NT2/D1 (cell line): ENCODE results near the gene CEP135.

Source experiments
- DNase-seq: peaks from one replicate; pipeline ENCODE4 v3.0.0-alpha.2; 2011; ENCODE audit warnings: low read depth, low spot score
- H3K27me3 ChIP-seq: 2 replicates; pipeline ENCODE4 v1.6.0; 2011; ENCODE audit warnings: mild to moderate bottlenecking; ENCODE audit not compliant: insufficient read length, insufficient read depth
- H3K36me3 ChIP-seq: 2 replicates; pipeline ENCODE4 v1.6.1; 2011; ENCODE audit warnings: mild to moderate bottlenecking, low read length, mixed read lengths; ENCODE audit not compliant: insufficient read depth, insufficient read length
- H3K4me1 ChIP-seq: 2 replicates; pipeline ENCODE4 v1.5.1; 2011; ENCODE audit not compliant: insufficient read depth, insufficient read length
- H3K4me3 ChIP-seq: 2 replicates; pipeline ENCODE4 v1.5.1; 2011; ENCODE audit warnings: low read depth; ENCODE audit not compliant: insufficient read length
- H3K9ac ChIP-seq: 2 replicates; pipeline ENCODE4 v1.6.0; 2011; ENCODE audit warnings: low read depth; ENCODE audit not compliant: insufficient read length
- H3K9me3 ChIP-seq: 2 replicates; pipeline ENCODE4 v1.5.1; 2011; ENCODE audit warnings: mild to moderate bottlenecking, low read length; ENCODE audit not compliant: insufficient read depth
- SUZ12 ChIP-seq: IDR thresholded peaks from 2 replicates; pipeline ENCODE4 v1.6.1; 2011; ENCODE audit not compliant: insufficient read length, insufficient read depth; ENCODE audit errors: extremely low read depth
- YY1 ChIP-seq: IDR thresholded peaks from 2 replicates; pipeline ENCODE4 v1.6.1; 2011; ENCODE audit not compliant: insufficient read length, insufficient read depth
- ZNF274 ChIP-seq: IDR thresholded peaks from 2 replicates; pipeline ENCODE4 v1.6.1; 2011; ENCODE audit warnings: mild to moderate bottlenecking, low read depth, low read length

The CEP135 gene

DNA sequence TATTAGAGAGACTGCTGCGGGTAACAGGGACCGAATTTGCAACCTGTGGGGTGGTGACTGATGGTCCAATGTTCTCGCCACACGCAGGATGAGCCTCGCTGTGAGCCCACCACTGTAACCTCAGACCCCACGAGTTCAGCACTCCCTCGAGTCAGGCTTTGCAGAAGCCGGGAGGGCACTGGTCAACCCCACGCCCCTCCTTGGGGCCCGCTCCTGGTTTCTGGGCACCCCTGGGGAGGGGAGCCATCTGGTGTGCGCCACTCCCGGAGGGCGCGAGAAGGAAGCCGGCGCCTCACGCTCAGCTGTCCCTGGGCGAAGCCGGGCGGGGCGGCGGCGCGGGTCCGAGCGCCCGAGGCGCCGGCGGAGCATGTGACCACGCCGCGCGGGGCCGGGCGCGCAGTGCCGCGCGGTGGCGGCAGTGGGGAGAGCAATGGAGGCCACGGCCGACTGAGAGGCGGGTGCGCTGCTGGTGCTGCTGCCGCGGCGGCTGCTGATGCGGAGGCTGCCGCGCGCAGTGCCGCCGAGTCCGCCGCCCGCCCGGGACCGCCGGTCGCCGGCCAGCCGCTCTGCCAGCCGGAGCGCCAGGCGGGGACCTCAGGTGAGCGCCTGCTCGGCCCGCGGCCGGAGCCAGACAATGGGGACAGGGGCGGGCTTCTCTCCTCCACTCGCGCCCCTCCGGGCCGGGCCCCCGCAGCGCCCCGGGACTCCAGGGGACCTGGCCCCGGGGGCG is 100.1 kb downstream of the CEP135 start:
- Histone ChIP-seq H3K27me3 (no peaks in the 10 kb centered on the region), H3K4me1 (no peaks in the 10 kb centered on the region), H3K4me3 (peak overlapping the region; percentile 66), H3K9me3 (no peaks in the 10 kb centered on the region), H3K36me3 (no peaks in the 10 kb centered on the region), H3K9ac (peak overlapping the region; percentile 84)
- peak; percentile 11 for DNase-seq
- TF ChIP-seq ZNF274 (no peak), SUZ12 (no peak)

DNA sequence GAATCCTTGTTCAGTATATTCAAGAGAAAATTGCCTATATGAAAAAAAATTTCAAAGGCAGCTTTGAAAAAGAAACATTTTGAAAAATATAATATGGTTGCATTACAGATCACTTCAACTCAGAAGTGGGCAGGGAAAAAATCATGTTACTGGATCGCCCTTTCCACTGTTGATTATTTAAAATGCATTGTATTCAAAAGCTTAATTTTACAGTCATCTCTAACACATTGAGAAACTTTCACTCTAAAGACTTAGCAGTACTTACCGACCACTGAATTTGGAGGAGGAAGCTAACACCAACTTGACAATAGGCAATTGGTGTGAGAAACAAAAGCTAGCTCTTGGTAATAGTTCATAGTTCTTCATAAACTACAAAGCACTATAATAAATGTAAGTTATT is 101.9 kb downstream of the CEP135 start:
- no peaks in the 10 kb centered on the region for H3K36me3 ChIP-seq
- no peaks in the 10 kb centered on the region for H3K27me3 ChIP-seq
- DNase-seq, result no peak
- TF ChIP-seq SUZ12 (no peak), ZNF274 (no peak), YY1 (no peak)
- H3K9ac ChIP-seq, result no peak overlapping the region
- no peaks in the 10 kb centered on the region for H3K4me1 ChIP-seq
- peak overlapping the region; percentile 66 for H3K4me3 ChIP-seq
- no peaks in the 10 kb centered on the region for H3K9me3 ChIP-seq

DNA sequence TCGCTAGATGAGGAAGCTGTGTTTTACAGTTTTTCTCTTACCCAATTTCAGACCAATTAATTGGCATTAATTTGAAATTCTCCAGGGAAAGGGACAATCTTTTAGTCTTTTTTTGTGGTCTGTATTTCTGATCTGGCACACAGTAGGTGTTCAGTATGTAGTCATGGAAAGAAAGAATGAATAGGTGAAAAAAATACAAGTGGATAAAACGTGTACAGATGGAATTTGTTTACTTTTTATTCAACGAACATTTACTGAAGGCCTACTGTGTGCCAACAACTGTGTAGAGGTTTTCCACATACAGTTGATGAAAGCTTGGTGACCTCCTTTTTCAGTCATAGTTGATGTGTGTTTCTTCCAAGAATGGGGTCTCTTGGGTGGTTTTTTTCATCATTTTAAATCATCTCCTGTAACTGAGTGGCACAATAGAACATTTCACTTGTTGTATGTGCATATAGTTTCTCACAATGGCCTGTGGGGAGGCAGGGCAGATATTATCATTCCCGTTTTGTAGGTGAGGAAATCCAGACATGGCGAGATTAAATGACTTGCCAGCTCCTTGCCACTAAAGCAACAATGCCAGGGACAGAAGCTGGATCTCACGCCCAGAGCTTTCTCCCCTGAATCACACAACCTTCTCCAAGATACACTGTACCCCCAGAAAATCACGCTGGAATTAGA is 102.4 kb downstream of the CEP135 start:
- Histone ChIP-seq H3K4me3 (no peak overlapping the region), H3K36me3 (no peaks in the 10 kb centered on the region), H3K9me3 (no peaks in the 10 kb centered on the region), H3K9ac (no peak overlapping the region), H3K27me3 (no peaks in the 10 kb centered on the region), H3K4me1 (no peaks in the 10 kb centered on the region)
- DNase-seq, result no peak
- TF ChIP-seq ZNF274, result no peak
- TF ChIP-seq SUZ12, result no peak
- TF ChIP-seq YY1, result no peak

DNA sequence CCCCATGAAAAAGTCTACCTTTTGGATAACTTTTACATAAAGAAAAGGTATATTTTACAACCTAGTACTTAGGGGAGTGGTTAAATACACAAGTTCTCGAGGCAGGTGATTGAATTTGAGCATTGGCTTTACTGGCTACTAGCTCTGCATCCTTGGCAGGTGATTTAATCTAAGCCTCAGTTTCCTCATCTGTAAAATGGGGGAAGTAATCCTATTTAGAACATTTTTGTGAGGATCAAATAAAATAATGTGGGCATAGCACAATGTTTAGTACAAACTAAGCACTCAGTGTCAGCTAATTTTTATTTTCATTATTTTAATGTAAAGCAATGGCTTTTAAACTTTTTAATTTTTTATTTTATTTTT is 102.9 kb downstream of the CEP135 start:
- TF ChIP-seq ZNF274 (no peak), YY1 (no peak), SUZ12 (no peak)
- Histone ChIP-seq H3K27me3 (no peaks in the 10 kb centered on the region), H3K4me3 (no peak overlapping the region), H3K9me3 (no peaks in the 10 kb centered on the region), H3K4me1 (no peaks in the 10 kb centered on the region), H3K36me3 (no peaks in the 10 kb centered on the region), H3K9ac (no peak overlapping the region)
- DNase-seq, result no peak

DNA sequence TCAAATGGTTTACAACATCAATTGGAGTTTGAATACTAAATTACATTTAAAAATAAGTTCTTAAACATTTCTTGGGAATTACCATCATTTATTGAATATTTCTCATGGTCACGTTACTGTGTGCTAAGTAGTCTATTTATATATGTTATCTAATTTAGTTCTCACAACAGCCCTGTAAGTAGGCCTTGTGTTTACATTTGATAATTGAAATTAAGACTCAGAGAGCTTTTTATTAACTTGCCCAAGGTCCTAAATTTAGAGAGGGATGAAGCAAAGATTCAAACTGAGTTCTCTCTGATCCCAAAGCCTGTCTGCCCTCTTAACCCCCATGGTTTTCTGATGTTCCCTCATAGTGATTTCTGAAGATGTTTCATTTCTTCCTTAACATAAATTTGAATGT is 103.7 kb downstream of the CEP135 start:
- DNase-seq, result no peak

DNA sequence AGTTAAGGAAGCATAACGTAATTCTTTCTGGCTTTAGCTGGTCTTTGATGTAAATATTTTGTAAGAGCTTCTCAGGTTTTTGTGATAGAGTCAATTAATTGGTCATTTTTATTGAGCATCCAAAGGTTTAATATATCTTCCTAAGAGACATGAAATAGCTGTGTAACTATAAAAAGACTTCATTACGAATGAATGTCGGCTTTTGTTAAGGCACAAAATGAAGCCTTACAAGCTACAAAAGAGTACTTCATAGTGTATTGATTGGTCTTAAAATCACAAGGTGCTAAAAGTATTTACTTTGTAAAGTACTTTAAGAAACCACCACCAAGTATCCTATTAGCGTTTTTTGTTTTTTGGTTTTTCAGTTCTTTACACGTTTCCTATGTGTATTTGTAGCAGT is 104.2 kb downstream of the CEP135 start:
- no peaks in the 10 kb centered on the region for H3K9me3 ChIP-seq
- no peaks in the 10 kb centered on the region for H3K36me3 ChIP-seq
- H3K27me3 ChIP-seq, result no peaks in the 10 kb centered on the region
- H3K9ac ChIP-seq, result no peak overlapping the region
- H3K4me3 ChIP-seq, result no peak overlapping the region
- TF ChIP-seq SUZ12 (no peak), YY1 (no peak), ZNF274 (no peak)
- no peaks in the 10 kb centered on the region for H3K4me1 ChIP-seq
- DNase-seq, result no peak

More for the DNA sequence above, 103.7 kb downstream of the CEP135 start:
- no peaks in the 10 kb centered on the region for H3K4me1 ChIP-seq
- no peak overlapping the region for H3K9ac ChIP-seq
- no peak for TF ChIP-seq YY1
- TF ChIP-seq SUZ12, result no peak
- no peak for TF ChIP-seq ZNF274
- H3K36me3 ChIP-seq, result no peaks in the 10 kb centered on the region
- H3K9me3 ChIP-seq, result no peaks in the 10 kb centered on the region
- H3K4me3 ChIP-seq, result no peak overlapping the region
- H3K27me3 ChIP-seq, result no peaks in the 10 kb centered on the region
